Measurements from ENCODE around the gene AKAP13. TPM values are rescaled to one million over a fixed set of nuclear protein-coding genes. Genes with fewer than 3 reads are reported as not detected.

AKAP13 gene
- total RNA-seq, 2 donors from 2014 or later: 87.3 to 106 TPM

- Histone ChIP-seq H3K36me3 (peaks cover 45% of the 10 kb centered on the region), H3K4me1 (no peaks in the 10 kb centered on the region)
- intact Hi-C loops (cut with DNase I): no loop called here
Measured at GRCh38 chr15:85744579-85744978, 364.2 kb downstream of the AKAP13 start.

GRCh38 chr15:85745023-85745422, 364.6 kb downstream of the AKAP13 start:
- Histone ChIP-seq H3K9ac (ENCODE audit: low read depth in 2 of 2, low read length in 2 of 2) (no peak overlapping the region), H3K36me3 (peaks cover 41% of the 10 kb centered on the region), H3K27me3 (no peaks in the 10 kb centered on the region), H3K27ac (no peak overlapping the region), H3K4me3 (no peak overlapping the region), H3K9me3 (no peaks in the 10 kb centered on the region), H3K4me1 (no peaks in the 10 kb centered on the region)
- TF ChIP-seq, protein P1, sequence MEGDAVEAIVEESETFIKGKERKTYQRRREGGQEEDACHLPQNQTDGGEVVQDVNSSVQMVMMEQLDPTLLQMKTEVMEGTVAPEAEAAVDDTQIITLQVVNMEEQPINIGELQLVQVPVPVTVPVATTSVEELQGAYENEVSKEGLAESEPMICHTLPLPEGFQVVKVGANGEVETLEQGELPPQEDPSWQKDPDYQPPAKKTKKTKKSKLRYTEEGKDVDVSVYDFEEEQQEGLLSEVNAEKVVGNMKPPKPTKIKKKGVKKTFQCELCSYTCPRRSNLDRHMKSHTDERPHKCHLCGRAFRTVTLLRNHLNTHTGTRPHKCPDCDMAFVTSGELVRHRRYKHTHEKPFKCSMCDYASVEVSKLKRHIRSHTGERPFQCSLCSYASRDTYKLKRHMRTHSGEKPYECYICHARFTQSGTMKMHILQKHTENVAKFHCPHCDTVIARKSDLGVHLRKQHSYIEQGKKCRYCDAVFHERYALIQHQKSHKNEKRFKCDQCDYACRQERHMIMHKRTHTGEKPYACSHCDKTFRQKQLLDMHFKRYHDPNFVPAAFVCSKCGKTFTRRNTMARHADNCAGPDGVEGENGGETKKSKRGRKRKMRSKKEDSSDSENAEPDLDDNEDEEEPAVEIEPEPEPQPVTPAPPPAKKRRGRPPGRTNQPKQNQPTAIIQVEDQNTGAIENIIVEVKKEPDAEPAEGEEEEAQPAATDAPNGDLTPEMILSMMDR (IDR thresholded peaks at IDR 0.05): no peak
- intact Hi-C loops (cut with DNase I): no loop called here
- DNase-seq: no peak

More at GRCh38 chr15:85744579-85744978, 364.2 kb downstream of the AKAP13 start:
- H3K9me3 ChIP-seq: no peaks in the 10 kb centered on the region
- H3K27me3 ChIP-seq: no peaks in the 10 kb centered on the region
- no peak overlapping the region for H3K9ac ChIP-seq (ENCODE audit: low read depth in 2 of 2, low read length in 2 of 2)
- no peak overlapping the region for H3K4me3 ChIP-seq
- TF ChIP-seq, protein P1 (IDR thresholded peaks at IDR 0.05): no peak
- no peak for DNase-seq
- no peak overlapping the region for H3K27ac ChIP-seq

DNA sequence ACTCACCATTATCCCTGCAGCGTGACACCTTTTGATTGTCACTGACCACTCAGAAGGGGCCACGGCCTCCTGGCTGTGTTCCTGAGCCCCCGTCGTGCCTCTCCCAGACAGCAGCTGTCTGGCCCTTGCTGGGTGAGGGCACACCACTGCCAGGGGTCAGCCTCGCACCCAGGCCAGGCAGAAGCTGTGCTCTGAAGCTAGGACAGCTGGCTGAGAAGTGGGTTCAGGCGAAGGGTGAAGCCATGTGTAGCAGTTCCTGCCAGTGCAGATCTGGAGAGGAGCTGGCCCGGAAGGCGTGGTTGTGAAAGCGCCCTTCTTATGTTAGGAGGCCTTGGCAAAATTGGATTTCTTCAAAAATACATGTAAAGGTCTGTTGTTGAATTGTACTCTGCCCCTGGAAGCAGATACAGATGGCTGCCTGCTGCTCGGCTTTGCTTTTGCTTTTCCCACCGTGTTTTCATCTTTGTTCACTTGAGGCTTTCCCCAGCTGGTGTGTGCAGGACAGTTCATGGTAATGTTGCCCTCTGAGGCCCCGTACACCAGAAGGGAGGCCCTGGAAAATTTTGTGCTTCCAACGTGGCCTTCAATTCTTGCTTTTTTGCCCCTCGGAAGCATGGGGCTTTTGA, 365.2 kb downstream of the AKAP13 start:
- TF ChIP-seq, protein P1 (IDR thresholded peaks at IDR 0.05): no peak
- Histone ChIP-seq H3K27ac (no peak overlapping the region), H3K36me3 (peaks cover 37% of the 10 kb centered on the region), H3K9me3 (no peaks in the 10 kb centered on the region), H3K4me3 (no peak overlapping the region), H3K9ac (ENCODE audit: low read depth in 2 of 2, low read length in 2 of 2) (no peak overlapping the region), H3K4me1 (no peaks in the 10 kb centered on the region), H3K27me3 (no peaks in the 10 kb centered on the region)
- intact Hi-C loops (cut with DNase I): no loop called here
- no peak for DNase-seq

DNA sequence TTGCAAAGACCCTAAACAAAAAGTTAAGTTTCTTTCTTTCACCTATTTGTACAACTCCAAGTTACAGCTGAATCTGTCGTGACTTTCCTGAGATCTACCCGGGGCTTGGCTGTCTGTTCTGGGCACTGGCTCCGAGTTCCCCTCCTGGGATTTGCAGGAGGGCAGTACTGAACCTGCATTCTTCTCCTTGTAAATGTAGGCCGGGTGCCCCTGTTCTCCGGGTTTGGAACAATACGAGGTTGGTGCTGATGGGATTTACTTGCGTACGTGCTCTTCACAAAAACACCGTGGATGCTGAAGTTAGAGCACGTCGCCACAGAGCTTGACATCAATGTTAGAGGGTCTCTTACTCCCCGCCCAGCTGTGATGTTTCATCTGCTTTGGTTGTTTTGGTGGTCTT, 366.2 kb downstream of the AKAP13 start:
- Histone ChIP-seq H3K9me3 (no peaks in the 10 kb centered on the region), H3K9ac (ENCODE audit: low read depth in 2 of 2, low read length in 2 of 2) (no peak overlapping the region), H3K27me3 (no peaks in the 10 kb centered on the region), H3K36me3 (peaks cover 28% of the 10 kb centered on the region), H3K27ac (no peak overlapping the region), H3K4me1 (no peaks in the 10 kb centered on the region), H3K4me3 (no peak overlapping the region)
- intact Hi-C loops (cut with DNase I): no loop called here
- DNase-seq: no peak
- TF ChIP-seq, protein P1 (IDR thresholded peaks at IDR 0.05): no peak

GRCh38 chr15:85748176-85748575, 367.8 kb downstream of the AKAP13 start:
- H3K27ac ChIP-seq: no peak overlapping the region
- H3K4me3 ChIP-seq: no peak overlapping the region
- intact Hi-C loops (cut with DNase I): no loop called here
- no peak for DNase-seq
- no peaks in the 10 kb centered on the region for H3K4me1 ChIP-seq
- TF ChIP-seq, protein P1 (IDR thresholded peaks at IDR 0.05): no peak
- H3K9ac ChIP-seq (ENCODE audit: low read depth in 2 of 2, low read length in 2 of 2): no peak overlapping the region
- no peaks in the 10 kb centered on the region for H3K27me3 ChIP-seq
- peaks cover 28% of the 10 kb centered on the region for H3K36me3 ChIP-seq
- no peaks in the 10 kb centered on the region for H3K9me3 ChIP-seq
